CD4-positive, alpha-beta T cell treated with Interleukin-15 for 1 hour (primary cell): ENCODE measurements around the gene C8B.

Experiments
- DNase-seq: peaks from one replicate; pipeline ENCODE4 v3.0.0-alpha.2; 2020

Gene C8B

DNA sequence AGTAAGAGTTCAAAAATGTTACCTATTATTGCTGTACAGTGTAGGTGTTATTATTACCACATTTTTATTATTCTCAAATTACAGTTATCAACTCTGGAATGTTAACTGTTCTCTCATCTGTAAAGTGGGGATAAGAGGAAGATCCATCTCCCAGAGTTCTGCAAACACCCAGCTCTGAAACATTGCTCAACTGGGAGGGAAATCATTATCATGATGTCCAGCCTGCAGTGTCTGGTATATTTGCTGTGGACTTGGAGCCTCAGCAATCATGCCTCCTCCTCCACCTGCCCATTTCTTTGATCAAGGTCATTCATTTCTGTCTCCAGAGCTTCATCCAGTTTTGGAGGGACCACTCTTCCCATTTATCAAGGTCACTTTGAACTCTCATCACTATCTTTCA, 71.8 kb downstream of the C8B start:
- no peak for DNase-seq

DNA sequence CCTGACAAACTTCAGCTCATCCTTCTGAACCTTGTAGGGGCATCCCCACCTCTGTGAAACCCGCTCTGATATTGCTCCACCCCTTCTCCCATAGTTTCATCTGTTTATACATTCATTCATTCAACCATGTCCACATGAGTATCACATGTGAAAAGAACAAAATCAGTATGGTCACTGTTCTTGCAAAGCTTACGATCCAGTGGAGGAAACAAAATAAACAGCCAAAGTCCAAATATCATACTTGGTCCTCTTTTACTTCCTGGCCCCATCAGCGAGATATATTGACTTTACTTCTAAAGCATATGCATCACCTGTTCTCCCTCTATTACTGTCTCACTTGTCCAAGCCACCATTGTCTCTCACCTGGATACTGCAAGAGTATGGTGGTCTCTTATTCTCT, 75.6 kb downstream of the C8B start:
- no peak for DNase-seq

DNA sequence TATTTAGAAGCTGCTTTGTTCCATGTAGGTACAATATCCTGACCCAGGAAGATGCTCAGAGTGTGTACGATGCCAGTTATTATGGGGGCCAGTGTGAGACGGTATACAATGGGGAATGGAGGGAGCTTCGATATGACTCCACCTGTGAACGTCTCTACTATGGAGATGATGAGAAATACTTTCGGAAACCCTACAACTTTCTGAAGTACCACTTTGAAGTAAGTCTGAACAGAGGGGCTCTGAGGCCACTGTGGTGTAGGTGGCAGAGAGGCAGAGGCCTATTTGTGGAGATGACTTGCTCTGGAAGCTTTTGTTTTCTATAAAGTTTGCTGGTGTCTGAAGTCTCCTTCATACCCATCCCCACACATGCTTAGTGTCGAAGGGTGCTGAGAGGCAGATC, 84.4 kb downstream of the C8B start:
- DNase-seq: no peak

DNA sequence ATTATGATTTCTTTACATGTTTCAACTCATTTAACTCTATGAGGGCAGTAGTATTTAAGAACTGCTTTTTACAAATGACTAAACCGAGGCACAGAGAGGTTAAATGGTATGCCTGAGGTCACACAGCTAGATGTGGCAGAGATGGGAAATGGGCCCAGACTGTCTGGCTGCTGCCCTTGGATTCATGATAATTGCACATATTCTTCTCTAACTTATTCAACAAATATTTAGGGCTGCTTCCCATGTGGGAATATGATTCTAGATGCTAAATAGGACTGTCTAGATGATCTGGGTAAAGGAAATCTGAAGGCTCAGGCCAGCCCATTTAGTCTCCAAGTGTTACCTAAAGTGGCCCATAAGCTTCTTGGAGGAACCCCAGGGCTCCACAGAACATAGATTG, 85.0 kb downstream of the C8B start:
- DNase-seq: no peak
